Spleen (tissue), 7 donors: ENCODE results near the gene MCCD1.

Experiments
- POLR2A ChIP-seq, 3 donors: fragments of 450-650 bp; IDR thresholded peaks; one replicate each; pipeline ENCODE4 v1.5.1; 2017; ENCODE audit warnings: antibody characterized with exemption in 3 of 3, mild to moderate bottlenecking in 1 of 3
- TF ChIP-seq, protein P1 (sequence below), 11 experiments: fragments of 200-600 bp in 7 of 11; fragments of 450-650 bp in 4 of 11; sonication (generic) in 4 of 11; IDR thresholded peaks in 8 of 11; conservative IDR thresholded peaks in 3 of 11; 1 replicate in 7 of 11; 2 replicates in 4 of 11; pipeline versions ENCODE4 v1.4.0 to v1.8.0; 2016 to 2021; ENCODE audit warnings: antibody characterized with exemption in 11 of 11, inconsistent platforms in 4 of 11, mild to moderate bottlenecking in 1 of 11
- donor health status: DM: no; HTN: no; CAD: no; lungs with moderate emphysema.
- donor health status: DM: no; HTN: no; CAD: no.
- donor health status: DM: no; HTN: no; CAD: no.

DNA sequence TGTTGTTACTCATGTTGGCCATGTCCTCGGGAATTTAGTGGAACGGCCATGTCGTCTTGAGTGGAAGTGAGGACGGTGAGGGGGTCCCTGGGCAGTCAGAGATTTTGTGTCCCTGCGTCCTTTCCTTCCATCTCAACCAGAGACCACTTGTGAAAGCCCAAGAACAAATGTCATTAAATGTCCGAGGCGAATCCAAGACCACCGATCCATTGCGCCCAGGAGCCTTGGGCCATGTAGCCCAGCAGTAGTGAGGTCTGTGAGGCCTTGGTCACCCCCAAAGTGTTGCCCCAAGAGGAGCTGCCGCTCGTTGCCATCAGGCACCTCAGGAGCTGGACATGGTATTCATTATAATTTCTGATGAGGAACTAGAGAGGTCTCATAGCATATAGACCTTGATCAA, 48.2 kb upstream of the MCCD1 start:
- TF ChIP-seq, protein P1, sequence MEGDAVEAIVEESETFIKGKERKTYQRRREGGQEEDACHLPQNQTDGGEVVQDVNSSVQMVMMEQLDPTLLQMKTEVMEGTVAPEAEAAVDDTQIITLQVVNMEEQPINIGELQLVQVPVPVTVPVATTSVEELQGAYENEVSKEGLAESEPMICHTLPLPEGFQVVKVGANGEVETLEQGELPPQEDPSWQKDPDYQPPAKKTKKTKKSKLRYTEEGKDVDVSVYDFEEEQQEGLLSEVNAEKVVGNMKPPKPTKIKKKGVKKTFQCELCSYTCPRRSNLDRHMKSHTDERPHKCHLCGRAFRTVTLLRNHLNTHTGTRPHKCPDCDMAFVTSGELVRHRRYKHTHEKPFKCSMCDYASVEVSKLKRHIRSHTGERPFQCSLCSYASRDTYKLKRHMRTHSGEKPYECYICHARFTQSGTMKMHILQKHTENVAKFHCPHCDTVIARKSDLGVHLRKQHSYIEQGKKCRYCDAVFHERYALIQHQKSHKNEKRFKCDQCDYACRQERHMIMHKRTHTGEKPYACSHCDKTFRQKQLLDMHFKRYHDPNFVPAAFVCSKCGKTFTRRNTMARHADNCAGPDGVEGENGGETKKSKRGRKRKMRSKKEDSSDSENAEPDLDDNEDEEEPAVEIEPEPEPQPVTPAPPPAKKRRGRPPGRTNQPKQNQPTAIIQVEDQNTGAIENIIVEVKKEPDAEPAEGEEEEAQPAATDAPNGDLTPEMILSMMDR (IDR thresholded peaks at IDR 0.05 in 8 of 11, conservative IDR thresholded peaks at IDR 0.05 in 3 of 11) = no peak
- no peak for TF ChIP-seq POLR2A (IDR thresholded peaks at IDR 0.05)
